GM10266 (cell line): ENCODE data around the gene SPPL2B.

ENCODE experiments used
- DNase-seq: peaks from one replicate; pipeline ENCODE4 v3.0.0; 2012; ENCODE audit errors: extremely low spot score
- TF ChIP-seq, protein P1 (sequence below): IDR thresholded peaks from 2 replicates; pipeline ENCODE4 v1.5.1; 2012; ENCODE audit warnings: mild to moderate bottlenecking, low read depth; ENCODE audit not compliant: control insufficient read depth, insufficient read depth; ENCODE audit errors: missing control alignments

SPPL2B gene

DNA sequence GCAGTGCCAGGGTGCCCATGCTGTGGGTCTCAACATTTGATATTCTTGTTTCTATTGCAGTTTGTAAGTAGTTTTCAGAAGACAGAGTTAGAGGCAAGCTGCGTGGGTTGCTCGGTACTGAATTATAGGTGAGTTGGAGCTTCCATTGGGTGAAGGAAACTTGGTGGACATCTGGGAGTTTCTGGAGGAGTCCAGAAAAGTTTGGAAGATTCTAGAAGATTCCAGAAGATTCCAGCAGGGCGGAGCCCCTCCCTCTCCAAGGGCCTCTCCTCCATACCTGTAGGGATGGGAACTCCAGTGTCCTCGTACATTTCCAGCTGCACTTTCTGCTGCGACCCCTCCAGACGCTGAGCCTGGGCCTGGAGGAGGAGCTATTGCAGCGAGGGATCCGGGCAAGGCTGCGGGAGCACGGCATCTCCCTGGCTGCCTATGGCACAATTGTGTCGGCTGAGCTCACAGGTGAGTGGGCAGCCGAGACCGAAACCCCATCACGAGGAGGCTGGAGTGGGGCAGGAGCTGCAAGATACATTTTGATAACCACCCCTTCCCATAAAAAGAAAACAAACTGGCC, 70.3 kb downstream of the SPPL2B start:
- DNase-seq, result no peak
- TF ChIP-seq, protein P1, sequence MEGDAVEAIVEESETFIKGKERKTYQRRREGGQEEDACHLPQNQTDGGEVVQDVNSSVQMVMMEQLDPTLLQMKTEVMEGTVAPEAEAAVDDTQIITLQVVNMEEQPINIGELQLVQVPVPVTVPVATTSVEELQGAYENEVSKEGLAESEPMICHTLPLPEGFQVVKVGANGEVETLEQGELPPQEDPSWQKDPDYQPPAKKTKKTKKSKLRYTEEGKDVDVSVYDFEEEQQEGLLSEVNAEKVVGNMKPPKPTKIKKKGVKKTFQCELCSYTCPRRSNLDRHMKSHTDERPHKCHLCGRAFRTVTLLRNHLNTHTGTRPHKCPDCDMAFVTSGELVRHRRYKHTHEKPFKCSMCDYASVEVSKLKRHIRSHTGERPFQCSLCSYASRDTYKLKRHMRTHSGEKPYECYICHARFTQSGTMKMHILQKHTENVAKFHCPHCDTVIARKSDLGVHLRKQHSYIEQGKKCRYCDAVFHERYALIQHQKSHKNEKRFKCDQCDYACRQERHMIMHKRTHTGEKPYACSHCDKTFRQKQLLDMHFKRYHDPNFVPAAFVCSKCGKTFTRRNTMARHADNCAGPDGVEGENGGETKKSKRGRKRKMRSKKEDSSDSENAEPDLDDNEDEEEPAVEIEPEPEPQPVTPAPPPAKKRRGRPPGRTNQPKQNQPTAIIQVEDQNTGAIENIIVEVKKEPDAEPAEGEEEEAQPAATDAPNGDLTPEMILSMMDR, result no peak

DNA sequence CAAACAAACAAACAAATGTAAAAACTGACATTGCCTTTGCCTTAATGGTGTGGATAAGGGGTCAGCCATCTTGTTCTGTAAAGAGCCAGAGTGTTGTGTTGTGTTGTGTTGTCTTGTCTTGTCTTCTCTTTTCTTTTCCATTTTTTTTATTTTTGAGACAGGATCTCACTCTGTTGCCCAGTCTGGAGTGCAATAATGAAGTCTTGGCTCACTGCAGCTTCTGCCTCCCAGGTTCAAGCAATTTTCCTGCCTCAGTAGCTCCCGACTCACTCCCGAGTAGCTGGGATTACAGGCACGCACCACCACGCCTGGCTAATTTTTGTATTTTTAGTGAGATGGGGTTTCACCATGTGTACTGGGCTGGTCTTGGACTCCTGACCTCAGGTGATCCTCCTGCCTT, 71.1 kb downstream of the SPPL2B start:
- DNase-seq, result no peak
- TF ChIP-seq, protein P1, result no peak
